ENCODE data around the gene ST6GALNAC3. TPM values are rescaled to one million over a fixed set of nuclear protein-coding genes. Genes with fewer than 3 reads are reported as not detected.

Gene ST6GALNAC3
- total RNA-seq, 1 donor from 2014 or later = 4.7 TPM

DNA sequence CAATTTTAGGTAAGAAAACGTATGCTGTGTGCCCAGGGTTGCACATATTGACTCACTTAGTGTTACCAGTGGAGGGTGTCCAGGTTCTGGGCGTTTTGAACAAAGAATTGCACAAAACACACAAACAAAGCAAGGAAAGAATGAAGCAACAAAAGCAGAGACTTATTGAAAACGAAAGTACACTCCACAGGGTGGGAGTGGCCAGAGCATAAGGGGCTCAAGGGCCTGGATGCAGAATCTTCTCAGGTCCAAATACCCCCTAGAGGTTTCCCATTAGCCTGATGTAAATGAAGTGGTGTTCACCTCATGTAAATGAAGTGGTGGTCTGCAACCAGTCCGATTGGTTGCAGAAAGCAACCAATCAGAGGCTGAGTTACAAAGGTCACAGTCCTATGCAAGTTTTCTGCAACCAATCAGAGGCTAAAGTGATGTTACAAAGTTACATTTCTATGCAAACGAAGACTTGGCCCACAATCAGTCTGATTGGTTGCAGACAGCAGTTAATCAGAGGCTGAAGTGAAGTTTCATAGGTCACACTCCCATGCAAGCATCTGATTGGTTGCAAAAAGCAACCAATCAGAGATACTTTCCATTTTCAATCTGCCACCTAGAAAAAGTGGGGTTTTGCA is 228.3 kb downstream of the ST6GALNAC3 start:
- no peak overlapping the region for H3K27ac Mint-ChIP-seq (ENCODE audit: unreplicated experiment)
- no peaks in the 10 kb centered on the region for H3K9me3 Mint-ChIP-seq (ENCODE audit: low read depth)

DNA sequence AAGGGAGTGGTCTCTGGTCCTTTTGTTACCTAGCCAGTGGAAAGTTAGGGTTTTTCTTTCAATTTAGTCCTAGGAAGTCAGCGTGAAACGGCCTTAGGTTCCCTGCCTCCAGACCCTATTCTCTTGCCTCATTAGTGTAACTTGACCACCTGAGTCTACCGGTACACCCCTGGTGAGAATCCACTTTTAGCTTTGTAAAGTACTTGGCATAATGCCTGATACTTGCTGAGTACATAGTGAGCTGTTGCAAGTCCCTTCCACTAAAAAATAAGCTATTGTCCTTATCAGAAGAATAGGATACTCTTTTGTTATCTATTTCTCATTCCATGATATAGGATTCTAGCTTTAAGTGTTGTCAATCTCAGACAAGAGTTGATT is 228.8 kb downstream of the ST6GALNAC3 start:
- DNase-seq (ENCODE audit: low spot score) = no peak
- no peaks in the 10 kb centered on the region for H3K9me3 Mint-ChIP-seq (ENCODE audit: low read depth)
- H3K27me3 Mint-ChIP-seq (ENCODE audit: low read depth) = no peaks in the 10 kb centered on the region
- TF ChIP-seq, protein P1, sequence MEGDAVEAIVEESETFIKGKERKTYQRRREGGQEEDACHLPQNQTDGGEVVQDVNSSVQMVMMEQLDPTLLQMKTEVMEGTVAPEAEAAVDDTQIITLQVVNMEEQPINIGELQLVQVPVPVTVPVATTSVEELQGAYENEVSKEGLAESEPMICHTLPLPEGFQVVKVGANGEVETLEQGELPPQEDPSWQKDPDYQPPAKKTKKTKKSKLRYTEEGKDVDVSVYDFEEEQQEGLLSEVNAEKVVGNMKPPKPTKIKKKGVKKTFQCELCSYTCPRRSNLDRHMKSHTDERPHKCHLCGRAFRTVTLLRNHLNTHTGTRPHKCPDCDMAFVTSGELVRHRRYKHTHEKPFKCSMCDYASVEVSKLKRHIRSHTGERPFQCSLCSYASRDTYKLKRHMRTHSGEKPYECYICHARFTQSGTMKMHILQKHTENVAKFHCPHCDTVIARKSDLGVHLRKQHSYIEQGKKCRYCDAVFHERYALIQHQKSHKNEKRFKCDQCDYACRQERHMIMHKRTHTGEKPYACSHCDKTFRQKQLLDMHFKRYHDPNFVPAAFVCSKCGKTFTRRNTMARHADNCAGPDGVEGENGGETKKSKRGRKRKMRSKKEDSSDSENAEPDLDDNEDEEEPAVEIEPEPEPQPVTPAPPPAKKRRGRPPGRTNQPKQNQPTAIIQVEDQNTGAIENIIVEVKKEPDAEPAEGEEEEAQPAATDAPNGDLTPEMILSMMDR (IDR thresholded peaks at IDR 0.05) = no peak
- no peak overlapping the region for H3K4me3 Mint-ChIP-seq (ENCODE audit: unreplicated experiment)
- no peaks in the 10 kb centered on the region for H3K36me3 Mint-ChIP-seq (ENCODE audit: low read depth)
- peaks cover 4% of the 10 kb centered on the region for H3K4me1 Mint-ChIP-seq (ENCODE audit: low read depth)
- H3K27ac Mint-ChIP-seq (ENCODE audit: unreplicated experiment) = no peak overlapping the region

More for the DNA sequence above, 228.3 kb downstream of the ST6GALNAC3 start:
- H3K4me1 Mint-ChIP-seq (ENCODE audit: low read depth) = peaks cover 9% of the 10 kb centered on the region
- H3K36me3 Mint-ChIP-seq (ENCODE audit: low read depth) = no peaks in the 10 kb centered on the region
- TF ChIP-seq, protein P1 (IDR thresholded peaks at IDR 0.05) = no peak
- DNase-seq (ENCODE audit: low spot score) = no peak
- H3K27me3 Mint-ChIP-seq (ENCODE audit: low read depth) = no peaks in the 10 kb centered on the region
- no peak overlapping the region for H3K4me3 Mint-ChIP-seq (ENCODE audit: unreplicated experiment)

DNA sequence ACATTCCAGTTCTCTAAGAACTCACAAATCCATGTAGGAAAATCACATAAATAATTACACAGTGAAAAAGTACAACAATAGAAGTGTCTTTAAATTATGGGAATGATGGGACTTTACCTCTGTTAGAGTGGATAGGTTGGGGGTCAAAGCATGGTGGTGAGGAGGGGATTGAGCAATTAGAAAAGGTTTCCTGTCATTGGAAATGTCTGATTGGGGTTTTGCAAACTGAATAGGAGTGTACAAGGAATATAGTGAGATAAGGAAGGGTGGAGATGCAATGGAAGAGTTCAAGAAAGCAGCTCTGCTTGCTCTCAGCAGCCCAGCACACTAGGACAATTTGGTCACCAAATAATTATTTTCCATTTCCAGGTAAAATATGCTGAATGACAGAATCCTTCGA is 238.8 kb downstream of the ST6GALNAC3 start:
- no peak for DNase-seq (ENCODE audit: low spot score)
- Mint-ChIP-seq H3K36me3 (ENCODE audit: low read depth) (peaks cover 1% of the 10 kb centered on the region), H3K9me3 (ENCODE audit: low read depth) (peaks cover 6% of the 10 kb centered on the region), H3K4me1 (ENCODE audit: low read depth) (peaks cover 4% of the 10 kb centered on the region), H3K4me3 (ENCODE audit: unreplicated experiment) (no peak overlapping the region), H3K27ac (ENCODE audit: unreplicated experiment) (no peak overlapping the region), H3K27me3 (ENCODE audit: low read depth) (no peaks in the 10 kb centered on the region)
- TF ChIP-seq, protein P1 (IDR thresholded peaks at IDR 0.05) = no peak

DNA sequence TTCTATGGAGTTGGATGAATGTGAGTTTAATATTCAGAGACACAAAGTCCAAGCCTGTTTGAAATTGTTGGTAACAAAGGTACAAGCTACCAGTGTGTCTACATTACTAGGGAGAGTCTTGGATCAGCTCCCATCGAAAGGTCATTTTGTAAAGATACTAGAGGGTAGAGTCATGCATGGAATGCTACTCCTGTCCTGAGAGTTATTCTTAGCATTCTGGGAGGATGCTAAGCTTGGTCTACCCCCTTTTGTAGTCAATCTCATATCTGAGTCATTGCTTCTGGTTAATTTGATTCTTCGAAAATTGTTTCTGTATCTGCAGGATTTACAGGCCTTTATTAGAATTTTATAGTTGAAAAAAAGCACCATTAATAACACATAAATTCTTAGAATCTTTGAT is 240.2 kb downstream of the ST6GALNAC3 start:
- DNase-seq (ENCODE audit: low spot score) = no peak
- TF ChIP-seq, protein P1 (IDR thresholded peaks at IDR 0.05) = no peak
- H3K9me3 Mint-ChIP-seq (ENCODE audit: low read depth) = peaks cover 6% of the 10 kb centered on the region

DNA sequence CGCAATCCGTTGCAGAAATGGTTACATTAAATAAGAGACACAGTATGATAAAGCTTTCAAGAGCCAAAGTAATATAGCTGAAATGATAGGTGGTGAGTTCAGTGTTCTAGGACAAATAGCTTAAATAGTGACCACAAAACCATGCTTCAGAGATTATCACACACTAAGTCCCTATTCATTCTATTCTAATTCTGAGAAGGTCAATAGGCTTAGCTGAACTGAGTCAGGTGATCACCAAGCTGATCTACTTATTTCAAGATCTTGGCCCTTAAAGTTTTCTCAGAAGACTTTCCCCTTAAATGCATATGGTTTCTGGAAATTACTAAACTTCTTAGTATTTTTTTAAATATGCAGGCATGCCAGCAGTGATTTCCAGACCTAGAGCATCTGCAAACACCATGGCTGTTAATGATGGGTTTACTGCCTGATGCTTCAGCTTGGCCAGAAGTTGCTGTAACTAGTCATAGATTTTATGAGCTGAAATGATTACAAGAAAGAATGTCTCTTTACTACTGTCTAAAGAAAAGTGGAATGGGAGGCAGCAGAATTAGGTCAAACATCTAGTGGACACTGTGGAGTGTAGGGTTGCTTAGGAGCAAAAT is 242.9 kb downstream of the ST6GALNAC3 start:
- Mint-ChIP-seq H3K4me1 (ENCODE audit: low read depth) (peaks cover 4% of the 10 kb centered on the region), H3K9me3 (ENCODE audit: low read depth) (no peaks in the 10 kb centered on the region), H3K4me3 (ENCODE audit: unreplicated experiment) (no peak overlapping the region), H3K36me3 (ENCODE audit: low read depth) (peaks cover 1% of the 10 kb centered on the region), H3K27ac (ENCODE audit: unreplicated experiment) (no peak overlapping the region), H3K27me3 (ENCODE audit: low read depth) (no peaks in the 10 kb centered on the region)
- no peak for DNase-seq (ENCODE audit: low spot score)
- TF ChIP-seq, protein P1 (IDR thresholded peaks at IDR 0.05) = no peak

More for the DNA sequence above, 240.2 kb downstream of the ST6GALNAC3 start:
- peaks cover 4% of the 10 kb centered on the region for H3K4me1 Mint-ChIP-seq (ENCODE audit: low read depth)
- H3K36me3 Mint-ChIP-seq (ENCODE audit: low read depth) = peaks cover 1% of the 10 kb centered on the region
- H3K4me3 Mint-ChIP-seq (ENCODE audit: unreplicated experiment) = no peak overlapping the region
- H3K27ac Mint-ChIP-seq (ENCODE audit: unreplicated experiment) = no peak overlapping the region
- H3K27me3 Mint-ChIP-seq (ENCODE audit: low read depth) = no peaks in the 10 kb centered on the region
